ENCODE data around the gene DOCK3. TPM values are rescaled to one million over a fixed set of nuclear protein-coding genes. Genes with fewer than 3 reads are reported as not detected.

The DOCK3 gene
- total RNA-seq, 1 experiment from 2014 or later, result 5.6 TPM

- ChIA-PET CTCF (interaction anchor here (0.7 to 2.6 kb wide), 6 partner anchors 10 to 223 kb away, joined by 3 to 16 read pairs (median 4); partner anchors contain the start of gene CISH), POLR2A (interaction anchor here (0.7 kb wide), 1 partner anchor 301 kb away, joined by 3 read pairs; no protein-coding TSS in a partner anchor)
- 0 out of 2 replicates have a peak, but pooled peaks cover 2% of the 10 kb centered on the region for H3K27me3 Mint-ChIP-seq (ENCODE audit: low read depth)
- no peaks in the 10 kb centered on the region for H3K36me3 Mint-ChIP-seq
- DNase-seq (ENCODE audit: low spot score), result peak; percentile 3
- no peaks in the 10 kb centered on the region for H3K9me3 Mint-ChIP-seq
- TF ChIP-seq USF2 (CRISPR knock-in tag; IDR thresholded peaks at IDR 0.05), result no peak
- no peak for TF ChIP-seq GABPB1 (CRISPR knock-in tag; IDR thresholded peaks at IDR 0.05)
- TF ChIP-seq MAX (CRISPR knock-in tag; IDR thresholded peaks at IDR 0.05), result no peak
- no peak for TF ChIP-seq FOXJ3 (CRISPR knock-in tag; IDR thresholded peaks at IDR 0.05; ENCODE audit: borderline replicate concordance)
- TF ChIP-seq ATF6 (CRISPR knock-in tag; IDR thresholded peaks at IDR 0.05), result no peak
- no peak for TF ChIP-seq ATF2 (CRISPR knock-in tag; IDR thresholded peaks at IDR 0.05; ENCODE audit: borderline replicate concordance, low read depth)
- no peak overlapping the region for H3K4me3 Mint-ChIP-seq
- H3K4me1 Mint-ChIP-seq, result peaks cover 10% of the 10 kb centered on the region
- H3K27ac Mint-ChIP-seq, result no peak overlapping the region
- ATAC-seq, result no peak
These were observed 12.3 kb upstream of the DOCK3 start for GRCh38 chr3:50662408-50662807.

GRCh38 chr3:50665081-50665840 is 9.5 kb upstream of the DOCK3 start:
- Mint-ChIP-seq H3K36me3 (no peaks in the 10 kb centered on the region), H3K4me3 (no peak overlapping the region), H3K27me3 (ENCODE audit: low read depth) (0 out of 2 replicates have a peak, but pooled peaks cover 2% of the 10 kb centered on the region), H3K9me3 (no peaks in the 10 kb centered on the region), H3K4me1 (peaks cover 10% of the 10 kb centered on the region), H3K27ac (no peak overlapping the region)
- ChIA-PET POLR2A (no interaction called here), CTCF (interaction anchor here (1.0 to 1.1 kb wide), 2 partner anchors 49 to 220 kb away, joined by 3 to 4 read pairs; partner anchors contain the start of gene MAPKAPK3)
- DNase-seq (ENCODE audit: low spot score) (peak; percentile 4), ATAC-seq (no peak)
- TF ChIP-seq TEAD1 (CRISPR knock-in tag; IDR thresholded peaks at IDR 0.05), result no peak
- TF ChIP-seq ZNF219 (CRISPR knock-in tag; IDR thresholded peaks at IDR 0.05; ENCODE audit: borderline replicate concordance), result no peak
- no peak for TF ChIP-seq ZMAT4 (CRISPR knock-in tag; IDR thresholded peaks at IDR 0.05)
- TF ChIP-seq FOXP4 (CRISPR knock-in tag; IDR thresholded peaks at IDR 0.05), result no peak
- TF ChIP-seq ZNF423 (CRISPR knock-in tag; IDR thresholded peaks at IDR 0.05), result no peak
- no peak for TF ChIP-seq CREM (CRISPR knock-in tag; IDR thresholded peaks at IDR 0.05)
- no peak for TF ChIP-seq E2F1 (CRISPR knock-in tag; IDR thresholded peaks at IDR 0.05)
- no peak for TF ChIP-seq EMX1 (CRISPR knock-in tag; IDR thresholded peaks at IDR 0.05)
- no peak for TF ChIP-seq USF1 (CRISPR knock-in tag; IDR thresholded peaks at IDR 0.05)
- TF ChIP-seq FOXJ3 (CRISPR knock-in tag; IDR thresholded peaks at IDR 0.05; ENCODE audit: borderline replicate concordance), result no peak
- TF ChIP-seq MXD4 (CRISPR knock-in tag; IDR thresholded peaks at IDR 0.05; ENCODE audit: borderline replicate concordance), result no peak
- no peak for TF ChIP-seq IRF1 (CRISPR knock-in tag; IDR thresholded peaks at IDR 0.05)
- TF ChIP-seq ZNF396 (CRISPR knock-in tag; IDR thresholded peaks at IDR 0.05; ENCODE audit: borderline replicate concordance), result no peak
- no peak for TF ChIP-seq HMGXB4 (CRISPR knock-in tag; IDR thresholded peaks at IDR 0.05)
- TF ChIP-seq JUN (CRISPR knock-in tag; IDR thresholded peaks at IDR 0.05), result no peak
- TF ChIP-seq ZNF416 (CRISPR knock-in tag; IDR thresholded peaks at IDR 0.05), result no peak

All from WTC11 (cell line).